Duodenal mucosa (tissue), 2 donors: Measurements from ENCODE around the gene GPR35.

Experiments
- H3K27ac ChIP-seq: one replicate; pipeline ENCODE4 v1.7.0; 2013; ENCODE audit warnings: low read depth, low read length
- H3K27me3 ChIP-seq, 2 donors: one replicate each; pipeline ENCODE4 v1.7.0; 2013; ENCODE audit warnings: low read length in 2 of 2, control low read depth in 1 of 2; ENCODE audit not compliant: insufficient read depth in 2 of 2, control insufficient read depth in 1 of 2
- H3K36me3 ChIP-seq, 2 donors: one replicate each; pipeline ENCODE4 v1.7.0; 2013; ENCODE audit warnings: low read length in 2 of 2, control low read depth in 1 of 2; ENCODE audit not compliant: insufficient read depth in 2 of 2, control insufficient read depth in 1 of 2
- H3K4me1 ChIP-seq, 2 donors: one replicate each; pipeline ENCODE4 v1.7.0; 2013; ENCODE audit warnings: low read length in 2 of 2, control low read depth in 1 of 2; ENCODE audit not compliant: insufficient read depth in 2 of 2, control insufficient read depth in 1 of 2
- H3K4me3 ChIP-seq, 2 donors: one replicate each; pipeline ENCODE4 v1.7.0; 2013; ENCODE audit warnings: low read length in 2 of 2, low read depth in 1 of 2
- H3K9ac ChIP-seq, 2 donors: one replicate each; pipeline ENCODE4 v1.7.0; 2013; ENCODE audit warnings: low read length in 2 of 2, low read depth in 1 of 2
- H3K9me3 ChIP-seq, 2 donors: one replicate each; pipeline ENCODE4 v1.7.0; 2013; ENCODE audit warnings: low read length in 2 of 2, control low read depth in 1 of 2; ENCODE audit not compliant: control insufficient read depth in 1 of 2

GPR35 gene

GRCh38 chr2:240601831-240602160 is 23.5 kb upstream of the GPR35 start:
- no peaks in the 10 kb centered on the region for H3K9me3 ChIP-seq
- no peak overlapping the region for H3K27ac ChIP-seq
- no peak overlapping the region for H3K4me3 ChIP-seq
- H3K36me3 ChIP-seq = peaks cover 10 to 28% of the 10 kb centered on the region in 2 donors
- peaks cover 22 to 34% of the 10 kb centered on the region in 2 donors for H3K4me1 ChIP-seq
- H3K9ac ChIP-seq = no peak overlapping the region
- no peaks in the 10 kb centered on the region for H3K27me3 ChIP-seq

GRCh38 chr2:240602266-240603050 is 22.8 kb upstream of the GPR35 start:
- H3K36me3 ChIP-seq = peaks cover 10 to 28% of the 10 kb centered on the region in 2 donors

DNA sequence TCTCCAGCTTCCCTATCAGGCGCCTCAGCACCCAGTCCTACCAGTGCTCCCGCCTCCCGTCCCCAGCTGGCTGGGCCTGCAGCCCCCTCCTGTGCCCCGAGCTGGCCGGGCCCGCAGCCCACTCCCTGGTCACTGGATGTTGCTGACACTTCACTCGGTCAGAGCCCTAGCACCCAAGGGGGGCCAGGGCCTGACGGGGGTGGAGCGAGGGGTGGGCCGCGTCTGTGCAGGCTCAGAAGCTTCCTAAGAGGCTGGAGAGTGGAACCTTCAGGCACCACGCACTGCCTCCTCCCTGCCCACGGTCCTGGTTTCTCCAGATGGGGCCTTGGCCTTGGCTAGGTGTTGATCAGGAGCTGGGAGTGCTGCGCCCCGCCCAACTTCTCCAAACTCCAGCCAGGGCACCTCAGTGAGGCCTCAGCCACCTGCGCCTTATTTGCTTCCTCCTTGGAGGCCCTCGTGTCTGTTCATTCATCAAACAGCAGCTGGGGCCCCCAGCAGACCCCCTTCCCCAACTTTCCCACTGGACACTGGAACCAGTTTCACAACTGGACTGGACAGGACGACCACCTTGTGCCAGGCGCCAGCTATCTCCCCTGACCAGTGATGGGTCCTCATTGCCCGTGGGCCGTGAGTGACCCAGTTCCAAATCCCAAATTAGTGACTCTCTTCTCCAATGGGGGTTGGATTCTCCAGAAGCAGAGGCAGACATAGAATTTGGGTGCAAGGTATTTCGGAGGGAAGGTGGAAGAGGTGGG is 22.0 kb upstream of the GPR35 start:
- H3K4me1 ChIP-seq = peaks cover 26 to 34% of the 10 kb centered on the region in 2 donors
- no peaks in the 10 kb centered on the region for H3K9me3 ChIP-seq
- H3K36me3 ChIP-seq = peaks cover 6 to 22% of the 10 kb centered on the region in 2 donors
- H3K27me3 ChIP-seq = no peaks in the 10 kb centered on the region
- H3K27ac ChIP-seq = no peak overlapping the region
- no peak overlapping the region for H3K9ac ChIP-seq
- H3K4me3 ChIP-seq = peak overlapping the region in 1 of 2 donors; percentile 28

More at GRCh38 chr2:240602266-240603050, 22.8 kb upstream of the GPR35 start:
- Histone ChIP-seq H3K27me3 (no peaks in the 10 kb centered on the region), H3K4me1 (peaks cover 25 to 34% of the 10 kb centered on the region in 2 donors), H3K9me3 (no peaks in the 10 kb centered on the region), H3K4me3 (peak overlapping the region in 1 of 2 donors; percentile 28), H3K27ac (no peak overlapping the region), H3K9ac (no peak overlapping the region)

DNA sequence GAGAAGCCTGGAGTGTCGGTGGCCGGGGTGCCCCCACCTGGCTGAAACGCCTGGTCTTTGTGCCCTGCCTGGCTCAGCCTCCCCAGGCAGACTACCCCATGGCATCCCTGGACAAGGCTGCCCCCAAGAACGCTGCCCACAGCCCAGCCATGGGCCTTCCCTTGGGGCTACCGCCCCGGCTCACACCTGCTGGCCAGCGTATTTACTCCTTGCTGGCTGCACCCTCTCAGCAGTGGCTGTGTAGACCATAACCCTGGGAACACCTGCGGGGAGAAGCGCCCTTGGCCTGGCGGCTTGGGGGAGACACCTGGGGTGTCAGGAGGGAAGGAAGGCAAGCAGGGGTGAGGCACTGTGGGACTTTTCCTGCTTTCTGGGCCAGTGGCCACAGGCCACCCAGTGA is 21.4 kb upstream of the GPR35 start:
- H3K9ac ChIP-seq = no peak overlapping the region
- peak overlapping the region; percentile 88 for H3K27ac ChIP-seq
- peak overlapping the region in 1 of 2 donors; percentile 63 for H3K4me3 ChIP-seq
- no peaks in the 10 kb centered on the region for H3K27me3 ChIP-seq
- H3K36me3 ChIP-seq = peaks cover 2 to 18% of the 10 kb centered on the region in 2 donors
- no peaks in the 10 kb centered on the region for H3K9me3 ChIP-seq
- peaks cover 26 to 34% of the 10 kb centered on the region in 2 donors for H3K4me1 ChIP-seq

GRCh38 chr2:240604291-240604938 is 20.9 kb upstream of the GPR35 start:
- H3K4me1 ChIP-seq = peaks cover 26 to 34% of the 10 kb centered on the region in 2 donors
- no peaks in the 10 kb centered on the region for H3K9me3 ChIP-seq
- peak overlapping the region; percentile 63 to 88 for H3K4me3 ChIP-seq
- H3K27me3 ChIP-seq = no peaks in the 10 kb centered on the region
- H3K36me3 ChIP-seq = peaks cover 0 to 14% of the 10 kb centered on the region in 2 donors
- H3K27ac ChIP-seq = peak overlapping the region; percentile 88
- H3K9ac ChIP-seq = peak overlapping the region; percentile 63 to 91

DNA sequence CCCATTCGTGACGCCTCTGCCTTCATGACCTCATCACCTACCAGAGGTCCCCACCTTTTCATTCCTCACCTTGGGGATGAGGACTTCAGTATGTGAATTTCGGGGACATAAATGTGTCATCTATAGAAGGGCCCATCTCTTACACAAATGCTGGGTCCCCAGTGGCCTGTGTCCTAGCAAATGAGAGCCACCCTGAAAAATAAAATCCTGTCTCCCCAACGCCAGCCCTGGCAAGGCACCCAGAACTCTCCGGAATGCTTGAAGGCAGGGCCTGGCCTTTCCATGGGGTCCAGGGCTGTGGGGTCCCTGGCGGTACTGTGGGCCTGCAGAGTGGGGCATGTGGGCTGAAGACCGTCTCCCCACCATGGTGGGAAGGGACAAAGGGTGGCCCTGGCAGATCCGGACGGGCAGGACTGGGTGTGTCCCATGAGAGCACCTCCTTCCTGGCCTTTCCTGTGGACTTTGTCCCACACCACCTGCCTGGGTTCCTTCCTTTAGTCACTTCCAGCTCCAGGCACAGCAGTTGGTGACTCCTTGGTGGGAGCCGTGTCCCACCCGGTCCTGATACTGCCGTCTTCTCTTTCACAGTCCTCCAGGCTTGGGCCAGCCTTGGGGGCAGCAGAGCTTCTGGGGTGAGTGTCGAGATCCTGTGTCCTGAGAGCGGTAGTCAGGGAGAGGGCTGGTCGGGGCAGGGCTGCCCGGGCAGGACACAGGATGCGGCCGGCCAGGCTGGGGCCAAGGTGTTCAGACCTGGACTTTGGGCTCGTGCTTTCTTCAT is 20.2 kb upstream of the GPR35 start:
- Histone ChIP-seq H3K36me3 (peaks cover 0 to 8% of the 10 kb centered on the region in 2 donors), H3K9me3 (no peaks in the 10 kb centered on the region), H3K27ac (peak overlapping the region; percentile 88), H3K9ac (peak overlapping the region; percentile 88 to 91), H3K27me3 (no peaks in the 10 kb centered on the region), H3K4me3 (peak overlapping the region; percentile 63 to 88), H3K4me1 (peaks cover 26 to 34% of the 10 kb centered on the region in 2 donors)

DNA sequence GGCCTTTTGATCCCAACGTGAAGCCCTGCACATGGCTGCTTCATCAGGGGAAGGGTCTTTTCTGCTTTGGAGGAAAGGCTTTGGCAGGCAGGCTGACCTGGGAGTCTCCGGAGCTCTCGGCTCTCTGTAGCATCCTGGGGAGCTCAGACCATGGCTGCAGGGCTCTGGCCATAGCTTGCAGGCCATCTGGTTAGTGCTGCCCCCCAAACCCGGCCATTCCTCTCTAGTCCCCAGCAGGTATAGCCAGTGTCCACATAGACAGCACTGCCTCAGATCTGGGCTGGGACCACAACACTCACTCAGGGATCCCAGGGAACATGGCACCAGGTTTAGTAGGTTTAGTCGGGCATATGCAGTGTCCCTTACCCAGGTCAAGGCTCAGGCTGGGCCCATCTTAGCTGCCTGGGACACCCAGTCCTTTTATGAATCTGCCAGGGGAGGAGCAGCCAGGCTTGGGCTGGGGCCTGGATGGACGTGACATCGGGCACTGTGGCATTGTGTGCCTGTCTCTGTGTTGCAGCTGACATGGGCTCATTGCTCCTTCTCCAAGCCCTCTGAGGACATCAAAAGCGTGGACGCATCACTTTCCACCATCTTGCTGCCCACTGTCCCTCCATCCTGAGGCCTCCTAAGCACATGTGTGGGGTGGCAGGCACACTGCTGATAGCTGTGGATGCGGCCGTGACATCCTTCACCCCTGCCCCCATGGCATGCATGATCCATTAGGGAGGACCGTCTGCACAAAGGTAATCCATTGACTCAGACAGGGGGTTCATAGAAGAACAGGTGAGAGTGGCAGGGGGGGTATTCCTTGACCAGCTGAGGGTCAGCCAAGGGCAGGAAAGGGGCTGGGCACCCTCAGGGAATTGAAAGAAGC is 19.2 kb upstream of the GPR35 start:
- Histone ChIP-seq H3K36me3 (no peaks in the 10 kb centered on the region), H3K9me3 (no peaks in the 10 kb centered on the region), H3K27ac (peak overlapping the region; percentile 88), H3K4me1 (peaks cover 28 to 34% of the 10 kb centered on the region in 2 donors), H3K9ac (peak overlapping the region; percentile 88 to 91), H3K4me3 (peak overlapping the region; percentile 63 to 88), H3K27me3 (no peaks in the 10 kb centered on the region)

DNA sequence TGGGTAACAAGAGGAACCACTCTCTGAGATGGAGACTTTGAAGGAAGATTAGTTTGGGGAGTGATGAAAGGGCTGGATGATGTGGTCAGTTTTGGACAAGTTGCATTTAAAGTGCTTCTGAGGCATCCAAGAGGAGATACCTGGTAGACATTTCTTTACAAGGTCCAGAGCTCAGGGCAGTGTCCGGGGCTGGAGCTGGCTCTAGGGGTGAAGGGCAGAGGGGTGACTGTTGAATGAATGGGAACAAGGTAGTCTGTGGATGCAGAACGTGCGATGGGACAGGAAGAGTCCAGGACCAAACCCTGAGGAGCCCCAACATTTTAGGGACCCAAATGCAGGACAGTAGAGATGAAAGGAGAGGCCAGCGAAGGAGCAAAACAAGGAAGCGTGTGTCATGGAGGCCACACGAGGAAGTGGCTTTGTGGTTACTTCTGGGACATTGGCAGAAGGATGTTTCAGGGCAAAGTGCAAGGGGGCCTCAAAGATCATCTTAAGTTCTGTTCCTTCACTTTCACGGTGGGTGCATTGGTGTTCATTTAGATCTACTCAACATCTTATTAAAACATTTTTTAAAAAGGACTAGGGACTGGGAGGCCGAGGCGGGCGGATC is 13.6 kb upstream of the GPR35 start:
- H3K4me3 ChIP-seq = no peak overlapping the region
- H3K9ac ChIP-seq = no peak overlapping the region
- no peaks in the 10 kb centered on the region for H3K27me3 ChIP-seq
- H3K9me3 ChIP-seq = no peaks in the 10 kb centered on the region
- H3K4me1 ChIP-seq = peaks cover 14 to 23% of the 10 kb centered on the region in 2 donors
- peaks cover 17 to 42% of the 10 kb centered on the region in 2 donors for H3K36me3 ChIP-seq
- H3K27ac ChIP-seq = no peak overlapping the region

GRCh38 chr2:240613781-240614180 is 11.5 kb upstream of the GPR35 start:
- no peak overlapping the region for H3K4me3 ChIP-seq
- no peaks in the 10 kb centered on the region for H3K9me3 ChIP-seq
- no peak overlapping the region for H3K9ac ChIP-seq

More at GRCh38 chr2:240613781-240614180, 11.5 kb upstream of the GPR35 start:
- no peak overlapping the region for H3K27ac ChIP-seq
- no peaks in the 10 kb centered on the region for H3K27me3 ChIP-seq
- H3K4me1 ChIP-seq = peaks cover 14 to 19% of the 10 kb centered on the region in 2 donors
- H3K36me3 ChIP-seq = peaks cover 23 to 53% of the 10 kb centered on the region in 2 donors
